WTC11 (cell line): ENCODE measurements around the gene LMAN2L. TPM values are rescaled to one million over a fixed set of nuclear protein-coding genes. Genes with fewer than 3 reads are reported as not detected.

Experiments used
- ATAC-seq: fragments of 200-7000 bp; cut with Tn5 transposase; 2 replicates; pipeline ENCODE4 v1.10.0; 2021; ENCODE audit warnings: mild to moderate bottlenecking, moderate library complexity
- CTCF ChIA-PET: fragments of 300-600 bp; sonication (Branson Sonifier 250); formaldehyde crosslinking; loops from one replicate; lab custom pipeline; 2021; ENCODE audit warnings: antibody characterized with exemption; lab: Charles Lee
- POLR2A ChIA-PET: fragments of 350-600 bp; sonication (Branson Sonifier 250); formaldehyde crosslinking; loops from one replicate; lab custom pipeline; 2021; ENCODE audit warnings: antibody characterized with exemption; lab: Charles Lee
- DNase-seq: peaks from one replicate; pipeline ENCODE4 v3.0.0; 2021; ENCODE audit warnings: low spot score
- H3K27ac Mint-ChIP-seq: 2 replicates; pipeline ENCODE4 v1.8.0; 2021; ENCODE audit warnings: mixed read lengths
- H3K27me3 Mint-ChIP-seq: 2 replicates; pipeline ENCODE4 v1.8.0; 2021; ENCODE audit warnings: low read depth, mild to moderate bottlenecking, moderate library complexity, mixed read lengths
- H3K36me3 Mint-ChIP-seq: 2 replicates; pipeline ENCODE4 v1.8.0; 2021; ENCODE audit warnings: mixed read lengths
- H3K4me1 Mint-ChIP-seq: 2 replicates; pipeline ENCODE4 v1.8.0; 2022; ENCODE audit warnings: mixed read lengths
- H3K4me3 Mint-ChIP-seq: 2 replicates; pipeline ENCODE4 v1.8.0; 2021; ENCODE audit warnings: mild to moderate bottlenecking, moderate library complexity, mixed read lengths
- H3K9me3 Mint-ChIP-seq: 2 replicates; pipeline ENCODE4 v1.8.0; 2021; ENCODE audit warnings: mixed read lengths
- CBFB ChIP-seq: sonication (generic); formaldehyde crosslinking; IDR thresholded peaks from 2 replicates; pipeline ENCODE4 v1.8.1; 2022; ENCODE audit warnings: mild to moderate bottlenecking, low read depth, missing genetic modification reagents
- EMX1 ChIP-seq: fragments of 250-450 bp; sonication (Bioruptor Pico); IDR thresholded peaks from 2 replicates; pipeline ENCODE4 v1.8.0; 2021; ENCODE audit warnings: mild to moderate bottlenecking
- NFATC4 ChIP-seq: fragments of 250-450 bp; sonication (Bioruptor Pico); IDR thresholded peaks from 2 replicates; pipeline ENCODE4 v1.9.0; 2021; ENCODE audit warnings: mild to moderate bottlenecking
- TCF7 ChIP-seq: sonication (generic); formaldehyde crosslinking; IDR thresholded peaks from 2 replicates; pipeline ENCODE4 v1.8.0; 2022; ENCODE audit warnings: mild to moderate bottlenecking, low read depth, missing genetic modification reagents, moderate library complexity
- ZNF263 ChIP-seq: sonication (generic); formaldehyde crosslinking; IDR thresholded peaks from 2 replicates; pipeline ENCODE4 v1.8.1; 2022; ENCODE audit warnings: low read depth, mild to moderate bottlenecking, moderate library complexity, missing genetic modification reagents
- ZNF416 ChIP-seq: fragments of 250-450 bp; sonication (Bioruptor Pico); IDR thresholded peaks from 2 replicates; pipeline ENCODE4 v1.9.0; 2021; ENCODE audit warnings: mild to moderate bottlenecking, inconsistent platforms
- ZNF423 ChIP-seq: fragments of 250-450 bp; sonication (Bioruptor Pico); IDR thresholded peaks from 2 replicates; pipeline ENCODE4 v2.1.2; 2022; ENCODE audit warnings: mild to moderate bottlenecking, moderate library complexity
- total RNA-seq: library from RNA; stranded (reverse); gene quantifications from 3 replicates; pipeline ENCODE4 v1.2.3, GENCODE V29; 2021
- TF ChIP-seq, protein P1 (sequence below): sonication (generic); formaldehyde crosslinking; IDR thresholded peaks from 2 replicates; pipeline ENCODE4 v1.8.1; 2023; ENCODE audit warnings: mild to moderate bottlenecking, missing genetic modification reagents, moderate library complexity
- TF ChIP-seq, protein P2 (sequence below): sonication (generic); formaldehyde crosslinking; IDR thresholded peaks from 2 replicates; pipeline ENCODE4 v1.8.0; 2022; ENCODE audit warnings: mild to moderate bottlenecking, missing genetic modification reagents
- TF ChIP-seq, protein P3 (sequence below): sonication (generic); formaldehyde crosslinking; IDR thresholded peaks from 2 replicates; pipeline ENCODE4 v1.8.1; 2022; ENCODE audit warnings: low read depth, missing genetic modification reagents, borderline replicate concordance
- TF ChIP-seq, protein P4 (sequence below): sonication (generic); formaldehyde crosslinking; IDR thresholded peaks from 2 replicates; pipeline ENCODE4 v1.8.0; 2023; ENCODE audit warnings: missing genetic modification reagents, mild to moderate bottlenecking, borderline replicate concordance
- TF ChIP-seq, protein P5 (sequence below): sonication (generic); formaldehyde crosslinking; IDR thresholded peaks from 2 replicates; pipeline ENCODE4 v1.8.0; 2023; ENCODE audit warnings: mild to moderate bottlenecking, missing genetic modification reagents
- TF ChIP-seq, protein P6 (sequence below): fragments of 250-450 bp; sonication (Bioruptor Pico); IDR thresholded peaks from 2 replicates; pipeline ENCODE4 v1.9.0; 2021; ENCODE audit warnings: moderate library complexity, mild to moderate bottlenecking, inconsistent platforms, borderline replicate concordance
- TF ChIP-seq, protein P7 (sequence below): sonication (generic); formaldehyde crosslinking; conservative IDR thresholded peaks from 2 replicates; pipeline ENCODE4 v1.8.1; 2023; ENCODE audit warnings: mild to moderate bottlenecking, low read depth, missing genetic modification reagents, moderate library complexity
- TF ChIP-seq, protein P8 (sequence below): fragments of 250-450 bp; sonication (Bioruptor Pico); IDR thresholded peaks from 2 replicates; pipeline ENCODE4 v1.9.0; 2021; ENCODE audit warnings: mild to moderate bottlenecking, borderline replicate concordance

Gene LMAN2L
- total RNA-seq, 1 experiment from 2014 or later: 13.5 TPM

DNA sequence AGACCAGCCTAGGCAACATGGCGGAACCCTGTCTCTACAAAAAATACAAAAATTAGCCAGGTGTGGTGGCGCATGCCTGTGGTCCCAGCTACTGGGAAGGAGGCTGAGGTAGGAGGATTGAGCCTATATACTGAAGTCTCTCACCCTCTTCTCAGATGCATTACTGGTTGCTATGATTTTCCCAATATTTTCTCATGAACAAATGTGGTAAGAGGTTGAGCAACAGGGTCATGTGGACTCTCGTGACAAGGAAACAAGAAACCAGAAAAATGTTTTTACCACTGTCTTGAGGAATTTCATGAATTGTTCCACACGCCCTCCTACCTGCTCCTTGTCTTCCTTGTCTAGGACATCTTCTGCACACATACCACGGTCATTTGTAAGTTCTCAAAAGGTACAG is 12.4 kb downstream of the LMAN2L start:
- Mint-ChIP-seq H3K27me3 (no peaks in the 10 kb centered on the region), H3K27ac (no peak overlapping the region), H3K4me1 (no peaks in the 10 kb centered on the region), H3K9me3 (no peaks in the 10 kb centered on the region), H3K36me3 (peaks cover 45% of the 10 kb centered on the region), H3K4me3 (no peak overlapping the region)
- ChIA-PET CTCF (interaction anchor here (1.5 kb wide), 1 partner anchor 36 kb away, joined by 3 read pairs; no protein-coding TSS in a partner anchor), POLR2A (no interaction called here)
- DNase-seq (no peak), ATAC-seq (no peak)
- TF ChIP-seq, protein P1, sequence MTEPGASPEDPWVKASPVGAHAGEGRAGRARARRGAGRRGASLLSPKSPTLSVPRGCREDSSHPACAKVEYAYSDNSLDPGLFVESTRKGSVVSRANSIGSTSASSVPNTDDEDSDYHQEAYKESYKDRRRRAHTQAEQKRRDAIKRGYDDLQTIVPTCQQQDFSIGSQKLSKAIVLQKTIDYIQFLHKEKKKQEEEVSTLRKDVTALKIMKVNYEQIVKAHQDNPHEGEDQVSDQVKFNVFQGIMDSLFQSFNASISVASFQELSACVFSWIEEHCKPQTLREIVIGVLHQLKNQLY (CRISPR knock-in tag): no peak
- TF ChIP-seq, protein P2, sequence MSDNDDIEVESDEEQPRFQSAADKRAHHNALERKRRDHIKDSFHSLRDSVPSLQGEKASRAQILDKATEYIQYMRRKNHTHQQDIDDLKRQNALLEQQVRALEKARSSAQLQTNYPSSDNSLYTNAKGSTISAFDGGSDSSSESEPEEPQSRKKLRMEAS: no peak
- TF ChIP-seq, protein P3, sequence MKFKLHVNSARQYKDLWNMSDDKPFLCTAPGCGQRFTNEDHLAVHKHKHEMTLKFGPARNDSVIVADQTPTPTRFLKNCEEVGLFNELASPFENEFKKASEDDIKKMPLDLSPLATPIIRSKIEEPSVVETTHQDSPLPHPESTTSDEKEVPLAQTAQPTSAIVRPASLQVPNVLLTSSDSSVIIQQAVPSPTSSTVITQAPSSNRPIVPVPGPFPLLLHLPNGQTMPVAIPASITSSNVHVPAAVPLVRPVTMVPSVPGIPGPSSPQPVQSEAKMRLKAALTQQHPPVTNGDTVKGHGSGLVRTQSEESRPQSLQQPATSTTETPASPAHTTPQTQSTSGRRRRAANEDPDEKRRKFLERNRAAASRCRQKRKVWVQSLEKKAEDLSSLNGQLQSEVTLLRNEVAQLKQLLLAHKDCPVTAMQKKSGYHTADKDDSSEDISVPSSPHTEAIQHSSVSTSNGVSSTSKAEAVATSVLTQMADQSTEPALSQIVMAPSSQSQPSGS: no peak
- TF ChIP-seq, protein P4, sequence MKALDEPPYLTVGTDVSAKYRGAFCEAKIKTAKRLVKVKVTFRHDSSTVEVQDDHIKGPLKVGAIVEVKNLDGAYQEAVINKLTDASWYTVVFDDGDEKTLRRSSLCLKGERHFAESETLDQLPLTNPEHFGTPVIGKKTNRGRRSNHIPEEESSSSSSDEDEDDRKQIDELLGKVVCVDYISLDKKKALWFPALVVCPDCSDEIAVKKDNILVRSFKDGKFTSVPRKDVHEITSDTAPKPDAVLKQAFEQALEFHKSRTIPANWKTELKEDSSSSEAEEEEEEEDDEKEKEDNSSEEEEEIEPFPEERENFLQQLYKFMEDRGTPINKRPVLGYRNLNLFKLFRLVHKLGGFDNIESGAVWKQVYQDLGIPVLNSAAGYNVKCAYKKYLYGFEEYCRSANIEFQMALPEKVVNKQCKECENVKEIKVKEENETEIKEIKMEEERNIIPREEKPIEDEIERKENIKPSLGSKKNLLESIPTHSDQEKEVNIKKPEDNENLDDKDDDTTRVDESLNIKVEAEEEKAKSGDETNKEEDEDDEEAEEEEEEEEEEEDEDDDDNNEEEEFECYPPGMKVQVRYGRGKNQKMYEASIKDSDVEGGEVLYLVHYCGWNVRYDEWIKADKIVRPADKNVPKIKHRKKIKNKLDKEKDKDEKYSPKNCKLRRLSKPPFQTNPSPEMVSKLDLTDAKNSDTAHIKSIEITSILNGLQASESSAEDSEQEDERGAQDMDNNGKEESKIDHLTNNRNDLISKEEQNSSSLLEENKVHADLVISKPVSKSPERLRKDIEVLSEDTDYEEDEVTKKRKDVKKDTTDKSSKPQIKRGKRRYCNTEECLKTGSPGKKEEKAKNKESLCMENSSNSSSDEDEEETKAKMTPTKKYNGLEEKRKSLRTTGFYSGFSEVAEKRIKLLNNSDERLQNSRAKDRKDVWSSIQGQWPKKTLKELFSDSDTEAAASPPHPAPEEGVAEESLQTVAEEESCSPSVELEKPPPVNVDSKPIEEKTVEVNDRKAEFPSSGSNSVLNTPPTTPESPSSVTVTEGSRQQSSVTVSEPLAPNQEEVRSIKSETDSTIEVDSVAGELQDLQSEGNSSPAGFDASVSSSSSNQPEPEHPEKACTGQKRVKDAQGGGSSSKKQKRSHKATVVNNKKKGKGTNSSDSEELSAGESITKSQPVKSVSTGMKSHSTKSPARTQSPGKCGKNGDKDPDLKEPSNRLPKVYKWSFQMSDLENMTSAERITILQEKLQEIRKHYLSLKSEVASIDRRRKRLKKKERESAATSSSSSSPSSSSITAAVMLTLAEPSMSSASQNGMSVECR (CRISPR knock-in tag): no peak
- TF ChIP-seq ZNF263 (no peak), ZNF416 (CRISPR knock-in tag) (no peak), ZNF423 (CRISPR knock-in tag) (no peak), EMX1 (CRISPR knock-in tag) (no peak), CBFB (CRISPR knock-in tag) (no peak), NFATC4 (no peak), TCF7 (CRISPR knock-in tag) (no peak)
- TF ChIP-seq, protein P5, sequence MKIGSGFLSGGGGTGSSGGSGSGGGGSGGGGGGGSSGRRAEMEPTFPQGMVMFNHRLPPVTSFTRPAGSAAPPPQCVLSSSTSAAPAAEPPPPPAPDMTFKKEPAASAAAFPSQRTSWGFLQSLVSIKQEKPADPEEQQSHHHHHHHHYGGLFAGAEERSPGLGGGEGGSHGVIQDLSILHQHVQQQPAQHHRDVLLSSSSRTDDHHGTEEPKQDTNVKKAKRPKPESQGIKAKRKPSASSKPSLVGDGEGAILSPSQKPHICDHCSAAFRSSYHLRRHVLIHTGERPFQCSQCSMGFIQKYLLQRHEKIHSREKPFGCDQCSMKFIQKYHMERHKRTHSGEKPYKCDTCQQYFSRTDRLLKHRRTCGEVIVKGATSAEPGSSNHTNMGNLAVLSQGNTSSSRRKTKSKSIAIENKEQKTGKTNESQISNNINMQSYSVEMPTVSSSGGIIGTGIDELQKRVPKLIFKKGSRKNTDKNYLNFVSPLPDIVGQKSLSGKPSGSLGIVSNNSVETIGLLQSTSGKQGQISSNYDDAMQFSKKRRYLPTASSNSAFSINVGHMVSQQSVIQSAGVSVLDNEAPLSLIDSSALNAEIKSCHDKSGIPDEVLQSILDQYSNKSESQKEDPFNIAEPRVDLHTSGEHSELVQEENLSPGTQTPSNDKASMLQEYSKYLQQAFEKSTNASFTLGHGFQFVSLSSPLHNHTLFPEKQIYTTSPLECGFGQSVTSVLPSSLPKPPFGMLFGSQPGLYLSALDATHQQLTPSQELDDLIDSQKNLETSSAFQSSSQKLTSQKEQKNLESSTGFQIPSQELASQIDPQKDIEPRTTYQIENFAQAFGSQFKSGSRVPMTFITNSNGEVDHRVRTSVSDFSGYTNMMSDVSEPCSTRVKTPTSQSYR (CRISPR knock-in tag): no peak
- TF ChIP-seq, protein P6, sequence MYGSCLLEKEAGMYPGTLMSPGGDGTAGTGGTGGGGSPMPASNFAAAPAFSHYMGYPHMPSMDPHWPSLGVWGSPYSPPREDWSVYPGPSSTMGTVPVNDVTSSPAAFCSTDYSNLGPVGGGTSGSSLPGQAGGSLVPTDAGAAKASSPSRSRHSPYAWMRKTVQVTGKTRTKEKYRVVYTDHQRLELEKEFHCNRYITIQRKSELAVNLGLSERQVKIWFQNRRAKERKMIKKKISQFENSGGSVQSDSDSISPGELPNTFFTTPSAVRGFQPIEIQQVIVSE (CRISPR knock-in tag): no peak
- TF ChIP-seq, protein P7, sequence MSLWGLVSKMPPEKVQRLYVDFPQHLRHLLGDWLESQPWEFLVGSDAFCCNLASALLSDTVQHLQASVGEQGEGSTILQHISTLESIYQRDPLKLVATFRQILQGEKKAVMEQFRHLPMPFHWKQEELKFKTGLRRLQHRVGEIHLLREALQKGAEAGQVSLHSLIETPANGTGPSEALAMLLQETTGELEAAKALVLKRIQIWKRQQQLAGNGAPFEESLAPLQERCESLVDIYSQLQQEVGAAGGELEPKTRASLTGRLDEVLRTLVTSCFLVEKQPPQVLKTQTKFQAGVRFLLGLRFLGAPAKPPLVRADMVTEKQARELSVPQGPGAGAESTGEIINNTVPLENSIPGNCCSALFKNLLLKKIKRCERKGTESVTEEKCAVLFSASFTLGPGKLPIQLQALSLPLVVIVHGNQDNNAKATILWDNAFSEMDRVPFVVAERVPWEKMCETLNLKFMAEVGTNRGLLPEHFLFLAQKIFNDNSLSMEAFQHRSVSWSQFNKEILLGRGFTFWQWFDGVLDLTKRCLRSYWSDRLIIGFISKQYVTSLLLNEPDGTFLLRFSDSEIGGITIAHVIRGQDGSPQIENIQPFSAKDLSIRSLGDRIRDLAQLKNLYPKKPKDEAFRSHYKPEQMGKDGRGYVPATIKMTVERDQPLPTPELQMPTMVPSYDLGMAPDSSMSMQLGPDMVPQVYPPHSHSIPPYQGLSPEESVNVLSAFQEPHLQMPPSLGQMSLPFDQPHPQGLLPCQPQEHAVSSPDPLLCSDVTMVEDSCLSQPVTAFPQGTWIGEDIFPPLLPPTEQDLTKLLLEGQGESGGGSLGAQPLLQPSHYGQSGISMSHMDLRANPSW (CRISPR knock-in tag): no peak
- TF ChIP-seq, protein P8, sequence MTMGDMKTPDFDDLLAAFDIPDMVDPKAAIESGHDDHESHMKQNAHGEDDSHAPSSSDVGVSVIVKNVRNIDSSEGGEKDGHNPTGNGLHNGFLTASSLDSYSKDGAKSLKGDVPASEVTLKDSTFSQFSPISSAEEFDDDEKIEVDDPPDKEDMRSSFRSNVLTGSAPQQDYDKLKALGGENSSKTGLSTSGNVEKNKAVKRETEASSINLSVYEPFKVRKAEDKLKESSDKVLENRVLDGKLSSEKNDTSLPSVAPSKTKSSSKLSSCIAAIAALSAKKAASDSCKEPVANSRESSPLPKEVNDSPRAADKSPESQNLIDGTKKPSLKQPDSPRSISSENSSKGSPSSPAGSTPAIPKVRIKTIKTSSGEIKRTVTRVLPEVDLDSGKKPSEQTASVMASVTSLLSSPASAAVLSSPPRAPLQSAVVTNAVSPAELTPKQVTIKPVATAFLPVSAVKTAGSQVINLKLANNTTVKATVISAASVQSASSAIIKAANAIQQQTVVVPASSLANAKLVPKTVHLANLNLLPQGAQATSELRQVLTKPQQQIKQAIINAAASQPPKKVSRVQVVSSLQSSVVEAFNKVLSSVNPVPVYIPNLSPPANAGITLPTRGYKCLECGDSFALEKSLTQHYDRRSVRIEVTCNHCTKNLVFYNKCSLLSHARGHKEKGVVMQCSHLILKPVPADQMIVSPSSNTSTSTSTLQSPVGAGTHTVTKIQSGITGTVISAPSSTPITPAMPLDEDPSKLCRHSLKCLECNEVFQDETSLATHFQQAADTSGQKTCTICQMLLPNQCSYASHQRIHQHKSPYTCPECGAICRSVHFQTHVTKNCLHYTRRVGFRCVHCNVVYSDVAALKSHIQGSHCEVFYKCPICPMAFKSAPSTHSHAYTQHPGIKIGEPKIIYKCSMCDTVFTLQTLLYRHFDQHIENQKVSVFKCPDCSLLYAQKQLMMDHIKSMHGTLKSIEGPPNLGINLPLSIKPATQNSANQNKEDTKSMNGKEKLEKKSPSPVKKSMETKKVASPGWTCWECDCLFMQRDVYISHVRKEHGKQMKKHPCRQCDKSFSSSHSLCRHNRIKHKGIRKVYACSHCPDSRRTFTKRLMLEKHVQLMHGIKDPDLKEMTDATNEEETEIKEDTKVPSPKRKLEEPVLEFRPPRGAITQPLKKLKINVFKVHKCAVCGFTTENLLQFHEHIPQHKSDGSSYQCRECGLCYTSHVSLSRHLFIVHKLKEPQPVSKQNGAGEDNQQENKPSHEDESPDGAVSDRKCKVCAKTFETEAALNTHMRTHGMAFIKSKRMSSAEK (CRISPR knock-in tag): no peak
